SK-N-SH (cell line): Measurements from ENCODE around the gene KCNJ10. TPM values are rescaled to one million over a fixed set of nuclear protein-coding genes. Genes with fewer than 3 reads are reported as not detected.

Source experiments
- CTCF ChIA-PET: fragments of 300-600, 350-600 bp; formaldehyde crosslinking; extraction: SDS; loops from one replicate; lab custom pipeline; 2021; lab: Yijun Ruan, JAX
- POLR2A ChIA-PET: fragments of 350-600 bp; sonication (Branson Sonifier 250); formaldehyde crosslinking; extraction: SDS; loops from one replicate; lab custom pipeline; 2020; ENCODE audit warnings: antibody characterized with exemption, inconsistent platforms; lab: Yijun Ruan, JAX
- DNase-seq: peaks from one replicate; pipeline ENCODE4 v3.0.0; 2012
- H2AFZ ChIP-seq: fragments of 200-600 bp; sonication (generic); 2 replicates; pipeline ENCODE4 v1.8.1; 2016; ENCODE audit warnings: antibody characterized with exemption, mild to moderate bottlenecking, low read depth
- H3F3A ChIP-seq: fragments of 200-600 bp; sonication (generic); replicated peaks from 2 replicates; pipeline ENCODE3; 2016; ENCODE audit warnings: antibody characterized with exemption, mild to moderate bottlenecking; ENCODE audit not compliant: insufficient read depth
- H3K27ac ChIP-seq, 2 experiments: fragments of 200-500 bp in 1 of 2; fragments of 200-600 bp in 1 of 2; sonication (Bioruptor generic) in 1 of 2; sonication (generic), shearing (Covaris generic) in 1 of 2; 2 replicates each; pipeline versions ENCODE4 v1.5.1 to v1.6.1; 2014 to 2016; ENCODE audit warnings: low read depth in 2 of 2, inconsistent platforms in 1 of 2, low read length in 1 of 2, mild to moderate bottlenecking in 1 of 2, mixed read lengths in 1 of 2
- H3K27me3 ChIP-seq: fragments of 200-600 bp; sonication (generic), shearing (Covaris generic); 2 replicates; pipeline ENCODE4 v1.6.1; 2016; ENCODE audit warnings: mixed run types; ENCODE audit not compliant: insufficient read depth
- H3K36me3 ChIP-seq, 2 experiments: fragments of 200-500 bp in 1 of 2; fragments of 200-600 bp in 1 of 2; sonication (Bioruptor generic) in 1 of 2; sonication (generic) in 1 of 2; replicated peaks in 1 of 2; 2 replicates each; pipeline versions ENCODE3 to v1.5.1; 2014 to 2016; ENCODE audit warnings: low read length in 1 of 2, mild to moderate bottlenecking in 1 of 2; ENCODE audit not compliant: insufficient read depth in 2 of 2, control insufficient read depth in 1 of 2
- H3K4me1 ChIP-seq, 2 experiments: fragments of 200-500 bp in 1 of 2; fragments of 200-600 bp in 1 of 2; sonication (Bioruptor generic) in 1 of 2; sonication (generic), shearing (Covaris generic) in 1 of 2; 2 replicates each; pipeline versions ENCODE4 v1.5.1 to v1.6.1; 2014 to 2016; ENCODE audit warnings: low read depth in 1 of 2, low read length in 1 of 2, mixed run types in 1 of 2; ENCODE audit not compliant: insufficient read depth in 2 of 2, control insufficient read depth in 1 of 2
- H3K4me2 ChIP-seq: fragments of 200-600 bp; sonication (generic), shearing (Covaris generic); 2 replicates; pipeline ENCODE4 v1.6.1; 2017; ENCODE audit warnings: mixed run types
- H3K4me3 ChIP-seq, 2 experiments: fragments of 200-500 bp in 1 of 2; fragments of 200-600 bp in 1 of 2; sonication (Bioruptor generic) in 1 of 2; sonication (generic), shearing (Covaris generic) in 1 of 2; 2 replicates each; pipeline versions ENCODE4 v1.5.1 to v1.8.1; 2014 to 2016; ENCODE audit warnings: low read depth in 2 of 2, inconsistent platforms in 1 of 2, low read length in 1 of 2, mild to moderate bottlenecking in 1 of 2, mixed read lengths in 1 of 2, moderate library complexity in 1 of 2
- H3K79me2 ChIP-seq: fragments of 200-600 bp; sonication (generic); 2 replicates; pipeline ENCODE4 v1.8.1; 2017; ENCODE audit warnings: mild to moderate bottlenecking; ENCODE audit not compliant: insufficient read depth
- H3K9ac ChIP-seq: fragments of 200-600 bp; sonication (generic); 2 replicates; pipeline ENCODE4 v1.6.1; 2017; ENCODE audit warnings: mixed run types
- H3K9me2 ChIP-seq: fragments of 200-600 bp; sonication (generic); 2 replicates; pipeline ENCODE4 v1.6.1; 2017; ENCODE audit warnings: mixed run types
- H3K9me3 ChIP-seq: fragments of 200-600 bp; sonication (generic); 2 replicates; pipeline ENCODE4 v1.6.1; 2017; ENCODE audit warnings: mixed run types, mild to moderate bottlenecking, moderate library complexity
- H4K20me1 ChIP-seq: fragments of 200-600 bp; sonication (generic); 2 replicates; pipeline ENCODE4 v1.6.1; 2017; ENCODE audit warnings: mild to moderate bottlenecking, mixed run types; ENCODE audit not compliant: insufficient read depth
- ELF1 ChIP-seq: IDR thresholded peaks from 2 replicates; pipeline ENCODE4 v1.4.0; 2012
- EP300 ChIP-seq, 2 experiments: IDR thresholded peaks; 2 replicates each; pipeline versions ENCODE4 v1.4.0 to v1.6.1; 2012; ENCODE audit warnings: borderline replicate concordance in 1 of 2, low read depth in 1 of 2, low read length in 1 of 2
- EZH2phosphoT487 ChIP-seq: fragments of 200-600 bp; sonication (generic); IDR thresholded peaks from 2 replicates; pipeline ENCODE4 v1.6.1; 2017; ENCODE audit warnings: low read depth, mixed run types, mild to moderate bottlenecking, antibody characterized with exemption, moderate library complexity, borderline replicate concordance
- FOSL2 ChIP-seq: IDR thresholded peaks from 2 replicates; pipeline ENCODE4 v1.4.0; 2012; ENCODE audit warnings: low read depth, mild to moderate bottlenecking, moderate library complexity, borderline replicate concordance
- GATA2 ChIP-seq: sonication (generic); formaldehyde crosslinking; IDR thresholded peaks from 2 replicates; pipeline ENCODE4 v1.5.0; 2020; ENCODE audit warnings: mild to moderate bottlenecking, missing genetic modification reagents
- NFIC ChIP-seq: IDR thresholded peaks from 2 replicates; pipeline ENCODE4 v1.4.0; 2012; ENCODE audit warnings: borderline replicate concordance
- NRF1 ChIP-seq: IDR thresholded peaks from 2 replicates; pipeline ENCODE4 v1.6.1; 2012; ENCODE audit warnings: low read depth, mild to moderate bottlenecking, low read length
- POLR2AphosphoS5 ChIP-seq: IDR thresholded peaks from 2 replicates; pipeline ENCODE4 v1.6.1; 2012; ENCODE audit warnings: low read depth, low read length
- RXRA ChIP-seq: IDR thresholded peaks from 2 replicates; pipeline ENCODE4 v1.4.0; 2012; ENCODE audit warnings: low read depth, mild to moderate bottlenecking, borderline replicate concordance
- SIN3A ChIP-seq: IDR thresholded peaks from 2 replicates; pipeline ENCODE4 v1.6.1; 2012; ENCODE audit warnings: low read depth, mild to moderate bottlenecking, low read length, moderate library complexity, borderline replicate concordance
- SMC3 ChIP-seq: IDR thresholded peaks from 2 replicates; pipeline ENCODE4 v1.6.1; 2012; ENCODE audit warnings: low read depth, low read length, improper control_type of control experiment
- TCF12 ChIP-seq: IDR thresholded peaks from 2 replicates; pipeline ENCODE4 v1.4.0; 2012
- YY1 ChIP-seq: IDR thresholded peaks from 2 replicates; pipeline ENCODE4 v1.4.0; 2012; ENCODE audit warnings: low read depth, mild to moderate bottlenecking
- WGBS: methylation state at CpG from one replicate; pipeline ENCODE4 v1.1.6; 2017; ENCODE audit warnings: low lambda C conversion rate; 5-methylcytosine and 5-hydroxymethylcytosine counted together
- polyA plus RNA-seq, 3 experiments: library from polyadenylated mRNA; depleted of rRNA; stranded (reverse); fragments of >200 nt; gene quantifications; 2 replicates each; pipeline ENCODE4 v1.2.3, GENCODE V29; 2012
- TF ChIP-seq, protein P1 (sequence below): IDR thresholded peaks from 2 replicates; pipeline ENCODE4 v1.4.0; 2012; ENCODE audit warnings: low read depth, borderline replicate concordance
- TF ChIP-seq, protein P2 (sequence below): fragments of 200-600 bp; sonication (generic); IDR thresholded peaks from 2 replicates; pipeline ENCODE4 v1.6.1; 2017; ENCODE audit warnings: antibody characterized with exemption, mild to moderate bottlenecking, moderate library complexity

Gene KCNJ10
- polyA plus RNA-seq, 1 of the 3 experiments (the other 2 are of a cell fraction) = not detected

DNA sequence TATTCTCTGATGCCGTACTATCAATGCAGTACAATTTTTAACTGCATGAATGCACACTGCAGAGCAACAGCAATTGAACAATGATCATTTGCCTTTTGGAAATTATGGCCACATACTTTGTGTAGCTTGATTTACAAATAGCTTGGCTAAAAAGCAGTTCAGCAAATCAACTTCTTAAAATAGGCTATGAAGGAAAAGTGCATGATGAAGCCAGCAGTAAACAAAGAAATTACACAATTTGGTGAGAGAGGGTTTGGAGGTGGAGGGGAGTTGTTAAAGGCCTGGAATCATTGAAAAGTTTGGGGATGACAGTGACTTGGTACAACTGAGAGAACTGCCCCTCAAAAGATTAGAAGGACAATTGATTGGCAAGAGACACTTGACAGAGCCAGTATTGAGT, 44.6 kb downstream of the KCNJ10 start:
- Histone ChIP-seq H3K4me3 (no peak overlapping the region), H3K9me2 (no peaks in the 10 kb centered on the region), H4K20me1 (no peaks in the 10 kb centered on the region), H3K27me3 (no peaks in the 10 kb centered on the region), H3K79me2 (peaks cover 6% of the 10 kb centered on the region; the same call in 1 of the 2 replicates), H3K4me1 (peaks cover 0 to 6% of the 10 kb centered on the region in 2 experiments; a peak in 2 of 4 replicates), H3K4me2 (no peak overlapping the region), H3K36me3 (peaks cover 7 to 12% of the 10 kb centered on the region in 2 experiments), H3K9ac (no peak overlapping the region), H3K9me3 (no peaks in the 10 kb centered on the region), H3K27ac (no peak overlapping the region), H3F3A (no peaks in the 10 kb centered on the region), H2AFZ (no peak overlapping the region)
- 95% methylated on average over 1 of the region's 1 CpG for WGBS
- no peak for DNase-seq
- CTCF ChIA-PET = interaction anchor here (2.3 to 4.1 kb wide), 2 partner anchors 19 to 89 kb away, joined by 9 to 67 read pairs; no protein-coding TSS in a partner anchor
- no peak for TF ChIP-seq SMC3
- TF ChIP-seq EP300 (IDR thresholded peaks at IDR 0.05; ENCODE audit: borderline replicate concordance in 1 of 2, low read depth in 1 of 2, low read length in 1 of 2) = no peak
- no peak for TF ChIP-seq YY1
- TF ChIP-seq, protein P1, sequence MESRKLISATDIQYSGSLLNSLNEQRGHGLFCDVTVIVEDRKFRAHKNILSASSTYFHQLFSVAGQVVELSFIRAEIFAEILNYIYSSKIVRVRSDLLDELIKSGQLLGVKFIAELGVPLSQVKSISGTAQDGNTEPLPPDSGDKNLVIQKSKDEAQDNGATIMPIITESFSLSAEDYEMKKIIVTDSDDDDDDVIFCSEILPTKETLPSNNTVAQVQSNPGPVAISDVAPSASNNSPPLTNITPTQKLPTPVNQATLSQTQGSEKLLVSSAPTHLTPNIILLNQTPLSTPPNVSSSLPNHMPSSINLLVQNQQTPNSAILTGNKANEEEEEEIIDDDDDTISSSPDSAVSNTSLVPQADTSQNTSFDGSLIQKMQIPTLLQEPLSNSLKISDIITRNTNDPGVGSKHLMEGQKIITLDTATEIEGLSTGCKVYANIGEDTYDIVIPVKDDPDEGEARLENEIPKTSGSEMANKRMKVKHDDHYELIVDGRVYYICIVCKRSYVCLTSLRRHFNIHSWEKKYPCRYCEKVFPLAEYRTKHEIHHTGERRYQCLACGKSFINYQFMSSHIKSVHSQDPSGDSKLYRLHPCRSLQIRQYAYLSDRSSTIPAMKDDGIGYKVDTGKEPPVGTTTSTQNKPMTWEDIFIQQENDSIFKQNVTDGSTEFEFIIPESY = no peak
- no peak for TF ChIP-seq TCF12
- no peak for TF ChIP-seq ELF1
- TF ChIP-seq NFIC = no peak
- no peak for TF ChIP-seq SIN3A
- TF ChIP-seq FOSL2 = no peak
- no peak for TF ChIP-seq NRF1
- TF ChIP-seq, protein P2, sequence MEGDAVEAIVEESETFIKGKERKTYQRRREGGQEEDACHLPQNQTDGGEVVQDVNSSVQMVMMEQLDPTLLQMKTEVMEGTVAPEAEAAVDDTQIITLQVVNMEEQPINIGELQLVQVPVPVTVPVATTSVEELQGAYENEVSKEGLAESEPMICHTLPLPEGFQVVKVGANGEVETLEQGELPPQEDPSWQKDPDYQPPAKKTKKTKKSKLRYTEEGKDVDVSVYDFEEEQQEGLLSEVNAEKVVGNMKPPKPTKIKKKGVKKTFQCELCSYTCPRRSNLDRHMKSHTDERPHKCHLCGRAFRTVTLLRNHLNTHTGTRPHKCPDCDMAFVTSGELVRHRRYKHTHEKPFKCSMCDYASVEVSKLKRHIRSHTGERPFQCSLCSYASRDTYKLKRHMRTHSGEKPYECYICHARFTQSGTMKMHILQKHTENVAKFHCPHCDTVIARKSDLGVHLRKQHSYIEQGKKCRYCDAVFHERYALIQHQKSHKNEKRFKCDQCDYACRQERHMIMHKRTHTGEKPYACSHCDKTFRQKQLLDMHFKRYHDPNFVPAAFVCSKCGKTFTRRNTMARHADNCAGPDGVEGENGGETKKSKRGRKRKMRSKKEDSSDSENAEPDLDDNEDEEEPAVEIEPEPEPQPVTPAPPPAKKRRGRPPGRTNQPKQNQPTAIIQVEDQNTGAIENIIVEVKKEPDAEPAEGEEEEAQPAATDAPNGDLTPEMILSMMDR = no peak
- no peak for TF ChIP-seq EZH2phosphoT487
- TF ChIP-seq RXRA = no peak
- no peak for TF ChIP-seq POLR2AphosphoS5
- no peak for TF ChIP-seq GATA2 (CRISPR knock-in tag)
- POLR2A ChIA-PET = no interaction called here
